ENCODE measurements around the gene KCNC3. TPM values are rescaled to one million over a fixed set of nuclear protein-coding genes. Genes with fewer than 3 reads are reported as not detected.

KCNC3 gene
- total and polyA plus RNA-seq, 10 of the 15 experiments (the other 5 are each of a cell fraction or from before 2014, with no cell fraction given): 0.08 to 3.8 (median 0.44) TPM; not detected in 2

- TF ChIP-seq BACH1 (IDR thresholded peaks at IDR 0.05; ENCODE audit: borderline replicate concordance) (peak; percentile 97), SUZ12 (IDR thresholded peaks at IDR 0.05; ENCODE audit: unreplicated experiment) (no peak), GATAD2B (conservative IDR thresholded peaks at IDR 0.05; ENCODE audit: low read depth) (peak; percentile 83), YBX1 (IDR thresholded peaks at IDR 0.05) (no peak), POLR2AphosphoS5 (IDR thresholded peaks at IDR 0.05; ENCODE audit: low read length) (peak; percentile 35; the same call in 1 of the 2 replicates), KAT2A (conservative IDR thresholded peaks at IDR 0.05; ENCODE audit: control insufficient read depth, low read depth, low read length) (no peak), STAT1 (conservative IDR thresholded peaks at IDR 0.05) (no peak), ZZZ3 (IDR thresholded peaks at IDR 0.05; ENCODE audit: control insufficient read depth, insufficient read length, low read depth) (no peak), HSF1 (IDR thresholded peaks at IDR 0.05; ENCODE audit: low read depth, low read length) (no peak), CHD1 (IDR thresholded peaks at IDR 0.05; ENCODE audit: low read depth, low read length) (no peak), LARP7 (IDR thresholded peaks at IDR 0.05) (0 out of 2 replicates have a peak, but pooled peaks have one; percentile 29), IRF3 (IDR thresholded peaks at IDR 0.05) (0 out of 2 replicates have a peak, but pooled peaks have one; percentile 29), PRDM15 (CRISPR knock-in tag; IDR thresholded peaks at IDR 0.05) (no peak), E2F8 (IDR thresholded peaks at IDR 0.05; ENCODE audit: low read depth, partially characterized antibody) (no peak), CBFB (IDR thresholded peaks at IDR 0.05; ENCODE audit: low read depth) (peak; percentile 16; the same call in 1 of the 2 replicates), ASH2L (IDR thresholded peaks at IDR 0.05; ENCODE audit: borderline replicate concordance, low read depth) (no peak), TCF7 (IDR thresholded peaks at IDR 0.05; ENCODE audit: borderline replicate concordance) (no peak), CBX3 (IDR thresholded peaks at IDR 0.05; ENCODE audit: borderline replicate concordance, low read depth) (no peak), MEF2B (IDR thresholded peaks at IDR 0.05; ENCODE audit: partially characterized antibody, poor library complexity, severe bottlenecking) (peak; percentile 71)
Observed at GRCh38 chr19:50357178-50358100, 28.3 kb upstream of the KCNC3 start (continued).
